PFSK-1 (cell line): ENCODE data around the gene ZSWIM6.

Experiments used
- FOXP2 ChIP-seq: optimal IDR thresholded peaks from 2 replicates; pipeline ENCODE3; 2011; ENCODE audit warnings: borderline replicate concordance, control low read depth, inconsistent platforms; ENCODE audit not compliant: insufficient read depth; ENCODE audit errors: extremely low read length, extremely low read depth
- POLR2AphosphoS5 ChIP-seq: IDR thresholded peaks from 2 replicates; pipeline ENCODE4 v1.6.1; 2012; ENCODE audit warnings: low read depth, mild to moderate bottlenecking, control low read depth, low read length, moderate library complexity
- SIN3A ChIP-seq: IDR thresholded peaks from 2 replicates; pipeline ENCODE4 v1.6.1; 2012; ENCODE audit warnings: mild to moderate bottlenecking, low read length, moderate library complexity, borderline replicate concordance; ENCODE audit not compliant: insufficient read depth
- TAF1 ChIP-seq: IDR thresholded peaks from 2 replicates; pipeline ENCODE4 v1.6.1; 2012; ENCODE audit warnings: low read length, control low read depth, borderline replicate concordance; ENCODE audit not compliant: insufficient read depth
- TF ChIP-seq, protein P1 (sequence below), 2 experiments: IDR thresholded peaks; 2 replicates each; pipeline versions ENCODE4 v1.6.1 to v1.8.0; 2011 to 2012; ENCODE audit warnings: low read depth in 2 of 2, low read length in 2 of 2, control low read depth in 1 of 2, inconsistent platforms in 1 of 2, mild to moderate bottlenecking in 1 of 2, moderate library complexity in 1 of 2; ENCODE audit not compliant: insufficient read depth in 1 of 2

ZSWIM6 gene

DNA sequence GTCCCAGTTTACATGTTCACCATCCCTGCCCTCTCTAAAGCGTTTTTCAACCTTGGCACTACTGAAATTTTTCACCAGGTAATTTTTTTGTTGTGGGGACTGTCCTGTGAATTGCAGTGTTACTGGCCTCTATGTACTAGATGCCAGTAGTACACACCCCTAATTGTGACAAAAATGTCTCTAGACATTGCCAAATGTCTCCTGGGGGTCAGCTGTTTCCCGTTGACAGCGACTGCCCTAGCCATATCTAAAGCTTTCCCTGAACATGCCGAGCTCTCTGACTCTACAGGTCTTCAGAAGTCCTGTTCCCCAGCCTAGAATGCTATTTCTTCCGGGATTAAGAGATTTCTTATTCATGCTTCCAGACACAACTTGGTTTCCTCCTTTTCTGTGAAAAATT is 235.3 kb downstream of the ZSWIM6 start:
- TF ChIP-seq, protein P1, sequence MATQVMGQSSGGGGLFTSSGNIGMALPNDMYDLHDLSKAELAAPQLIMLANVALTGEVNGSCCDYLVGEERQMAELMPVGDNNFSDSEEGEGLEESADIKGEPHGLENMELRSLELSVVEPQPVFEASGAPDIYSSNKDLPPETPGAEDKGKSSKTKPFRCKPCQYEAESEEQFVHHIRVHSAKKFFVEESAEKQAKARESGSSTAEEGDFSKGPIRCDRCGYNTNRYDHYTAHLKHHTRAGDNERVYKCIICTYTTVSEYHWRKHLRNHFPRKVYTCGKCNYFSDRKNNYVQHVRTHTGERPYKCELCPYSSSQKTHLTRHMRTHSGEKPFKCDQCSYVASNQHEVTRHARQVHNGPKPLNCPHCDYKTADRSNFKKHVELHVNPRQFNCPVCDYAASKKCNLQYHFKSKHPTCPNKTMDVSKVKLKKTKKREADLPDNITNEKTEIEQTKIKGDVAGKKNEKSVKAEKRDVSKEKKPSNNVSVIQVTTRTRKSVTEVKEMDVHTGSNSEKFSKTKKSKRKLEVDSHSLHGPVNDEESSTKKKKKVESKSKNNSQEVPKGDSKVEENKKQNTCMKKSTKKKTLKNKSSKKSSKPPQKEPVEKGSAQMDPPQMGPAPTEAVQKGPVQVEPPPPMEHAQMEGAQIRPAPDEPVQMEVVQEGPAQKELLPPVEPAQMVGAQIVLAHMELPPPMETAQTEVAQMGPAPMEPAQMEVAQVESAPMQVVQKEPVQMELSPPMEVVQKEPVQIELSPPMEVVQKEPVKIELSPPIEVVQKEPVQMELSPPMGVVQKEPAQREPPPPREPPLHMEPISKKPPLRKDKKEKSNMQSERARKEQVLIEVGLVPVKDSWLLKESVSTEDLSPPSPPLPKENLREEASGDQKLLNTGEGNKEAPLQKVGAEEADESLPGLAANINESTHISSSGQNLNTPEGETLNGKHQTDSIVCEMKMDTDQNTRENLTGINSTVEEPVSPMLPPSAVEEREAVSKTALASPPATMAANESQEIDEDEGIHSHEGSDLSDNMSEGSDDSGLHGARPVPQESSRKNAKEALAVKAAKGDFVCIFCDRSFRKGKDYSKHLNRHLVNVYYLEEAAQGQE (IDR thresholded peaks at IDR 0.05; ENCODE audit: insufficient read depth in 1 of 2, low read depth in 2 of 2, low read length in 2 of 2): no peak
- TF ChIP-seq POLR2AphosphoS5: no peak
- no peak for TF ChIP-seq TAF1
- TF ChIP-seq SIN3A: no peak
- no peak for TF ChIP-seq FOXP2

DNA sequence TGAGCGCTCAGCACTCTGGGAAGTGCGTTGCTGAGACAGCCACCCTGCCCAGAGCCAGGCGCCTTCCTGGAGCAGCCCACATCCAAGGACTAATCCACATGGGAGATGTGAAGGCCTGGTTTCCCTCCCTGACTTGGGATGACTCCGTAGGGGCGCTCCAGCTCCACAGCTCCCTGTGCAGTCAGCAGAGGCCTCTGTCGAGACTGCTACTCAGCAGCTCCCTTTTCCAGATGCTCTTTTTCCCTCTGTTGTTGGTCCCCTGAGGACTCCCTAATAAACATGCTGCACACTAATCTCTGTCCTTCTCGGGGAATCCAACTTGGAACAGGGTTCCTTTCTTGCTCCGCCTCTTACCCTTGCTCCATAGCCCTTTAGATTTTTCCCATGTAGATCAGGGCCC is 237.3 kb downstream of the ZSWIM6 start:
- TF ChIP-seq, protein P1 (IDR thresholded peaks at IDR 0.05; ENCODE audit: insufficient read depth in 1 of 2, low read depth in 2 of 2, low read length in 2 of 2): no peak
- no peak for TF ChIP-seq TAF1
- no peak for TF ChIP-seq POLR2AphosphoS5
- no peak for TF ChIP-seq FOXP2
- no peak for TF ChIP-seq SIN3A

DNA sequence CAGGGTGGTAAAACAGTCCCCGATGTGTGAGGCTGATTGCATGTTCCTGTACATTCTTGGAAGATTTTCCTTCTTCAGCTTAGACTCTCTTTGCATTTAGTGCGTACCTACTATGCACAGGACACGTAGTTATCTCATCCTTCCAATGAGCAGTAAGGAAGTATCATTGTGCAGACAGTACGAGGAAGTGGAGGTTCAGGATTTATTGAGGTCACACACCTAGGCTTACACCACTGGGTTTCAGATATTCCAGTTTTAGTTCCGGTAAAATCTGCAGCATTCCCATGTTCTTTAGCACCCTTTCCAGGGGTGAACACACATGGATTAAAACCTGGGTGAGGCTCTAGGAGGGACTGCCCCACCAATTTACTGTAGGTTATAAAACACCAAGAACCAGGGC is 238.7 kb downstream of the ZSWIM6 start:
- TF ChIP-seq FOXP2 (no peak), SIN3A (no peak), POLR2AphosphoS5 (no peak), TAF1 (no peak)
- TF ChIP-seq, protein P1 (IDR thresholded peaks at IDR 0.05; ENCODE audit: insufficient read depth in 1 of 2, low read depth in 2 of 2, low read length in 2 of 2): no peak

DNA sequence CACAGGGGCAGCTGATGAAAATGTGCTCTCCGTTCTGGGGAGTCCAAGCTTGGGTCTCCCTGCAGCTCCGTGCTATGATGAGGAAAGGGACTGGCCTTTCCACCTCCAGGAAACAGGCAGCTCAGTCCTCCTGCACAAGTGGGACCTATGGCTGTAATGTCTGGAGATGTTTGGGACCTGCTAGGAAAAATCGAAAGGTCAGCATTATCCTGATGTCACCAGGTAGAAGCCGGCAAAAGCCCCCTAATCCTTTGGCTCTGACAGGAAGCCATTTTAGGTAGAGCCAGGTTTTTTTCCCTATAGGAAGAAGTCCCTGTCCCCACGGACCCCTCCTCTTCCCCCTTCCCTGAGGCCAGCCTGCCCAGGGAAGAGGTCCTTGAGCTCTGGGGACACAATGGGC is 240.9 kb downstream of the ZSWIM6 start:
- TF ChIP-seq POLR2AphosphoS5 (no peak), SIN3A (no peak), FOXP2 (no peak), TAF1 (no peak)

DNA sequence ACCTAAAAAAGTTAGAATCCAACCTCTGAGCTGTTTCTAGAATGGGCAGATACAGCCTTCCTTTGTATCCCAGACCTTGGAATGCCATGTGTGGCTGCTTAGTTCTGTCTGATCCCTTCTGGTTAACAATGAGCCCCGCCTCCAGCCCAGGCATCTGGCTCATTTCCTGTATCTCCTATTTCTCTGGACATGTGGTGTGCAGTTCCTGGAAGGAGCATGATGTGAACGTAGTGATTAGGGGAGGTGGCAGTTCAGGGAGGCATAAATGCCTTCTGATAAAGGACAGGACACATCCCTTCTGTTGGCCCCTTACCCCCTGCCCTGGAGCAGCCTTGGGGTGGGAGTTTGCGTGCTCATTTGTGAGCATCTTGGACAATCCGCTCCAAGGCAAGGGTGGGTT is 243.0 kb downstream of the ZSWIM6 start:
- TF ChIP-seq TAF1 (0 out of 2 replicates have a peak, but pooled peaks have one; percentile 20), FOXP2 (no peak), POLR2AphosphoS5 (peak; percentile 52; the same call in 1 of the 2 replicates)

DNA sequence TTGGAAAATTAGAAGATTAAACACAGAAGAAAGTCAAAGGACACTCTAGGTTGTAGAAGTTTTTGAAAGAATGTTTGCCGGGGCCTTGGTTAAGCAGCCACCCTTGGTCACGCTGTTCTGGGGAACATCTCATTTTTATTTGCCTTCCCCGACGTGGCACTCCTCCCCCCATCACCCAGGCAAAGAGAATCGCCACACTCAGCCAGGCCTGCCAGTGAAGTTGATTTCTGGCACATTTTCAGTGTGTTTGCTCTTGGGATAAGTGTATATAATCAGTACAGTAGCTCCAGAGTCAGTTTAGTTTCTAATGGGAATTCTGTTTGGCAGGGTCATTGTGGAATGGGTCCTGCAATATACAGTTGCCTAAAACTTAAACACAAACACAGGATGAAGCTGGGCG is 243.5 kb downstream of the ZSWIM6 start:
- TF ChIP-seq POLR2AphosphoS5 (no peak), FOXP2 (no peak), SIN3A (no peak)
